ENCODE measurements around the gene PAIP1. TPM values are rescaled to one million over a fixed set of nuclear protein-coding genes. Genes with fewer than 3 reads are reported as not detected.

The PAIP1 gene
- total and polyA plus RNA-seq, 2 experiments from 2014 or later = 123 to 131 TPM

- Histone ChIP-seq H3K27ac (no peak overlapping the region), H2AFZ (no peak overlapping the region), H3K27me3 (no peaks in the 10 kb centered on the region), H3K9me2 (replicated peaks; ENCODE audit: insufficient read depth) (no peaks in the 10 kb centered on the region), H3K36me3 (replicated peaks; ENCODE audit: insufficient read depth, low read depth) (no peaks in the 10 kb centered on the region), H4K20me1 (ENCODE audit: insufficient read depth, poor library complexity, severe bottlenecking) (no peaks in the 10 kb centered on the region), H3K4me3 (no peak overlapping the region), H3K79me2 (no peaks in the 10 kb centered on the region), H3K4me2 (no peak overlapping the region), H3K9me3 (ENCODE audit: low read depth) (no peaks in the 10 kb centered on the region), H3K4me1 (ENCODE audit: insufficient read depth) (no peaks in the 10 kb centered on the region)
- TF ChIP-seq EZH2phosphoT487 (IDR thresholded peaks at IDR 0.05; ENCODE audit: low read depth, severe bottlenecking, unreplicated experiment) = no peak
- no peak for TF ChIP-seq CTCF (IDR thresholded peaks at IDR 0.05; ENCODE audit: poor library complexity)
- no peak for TF ChIP-seq EZH2 (IDR thresholded peaks at IDR 0.05; ENCODE audit: borderline replicate concordance)
- DNase-seq (ENCODE audit: low spot score) = no peak
- 95% methylated on average over 1 of the region's 1 CpG for WGBS (ENCODE audit: low lambda C conversion rate, missing lambda C conversion rate)
These were observed 65.6 kb downstream of the PAIP1 start for GRCh38 chr5:43491326-43491725.

GRCh38 chr5:43486353-43486752 lies 70.5 kb downstream of the PAIP1 start:
- Histone ChIP-seq H3K27ac (no peak overlapping the region), H3K4me3 (no peak overlapping the region), H3K9me3 (ENCODE audit: low read depth) (no peaks in the 10 kb centered on the region), H3K4me1 (ENCODE audit: insufficient read depth) (peaks cover 11% of the 10 kb centered on the region), H3K9me2 (replicated peaks; ENCODE audit: insufficient read depth) (no peaks in the 10 kb centered on the region), H4K20me1 (ENCODE audit: insufficient read depth, poor library complexity, severe bottlenecking) (no peaks in the 10 kb centered on the region), H3K4me2 (no peak overlapping the region), H3K36me3 (replicated peaks; ENCODE audit: insufficient read depth, low read depth) (no peaks in the 10 kb centered on the region), H2AFZ (no peak overlapping the region), H3K79me2 (peaks cover 11% of the 10 kb centered on the region), H3K27me3 (no peaks in the 10 kb centered on the region)
- TF ChIP-seq EZH2 (IDR thresholded peaks at IDR 0.05; ENCODE audit: borderline replicate concordance) (no peak), EZH2phosphoT487 (IDR thresholded peaks at IDR 0.05; ENCODE audit: low read depth, severe bottlenecking, unreplicated experiment) (no peak), CTCF (IDR thresholded peaks at IDR 0.05; ENCODE audit: poor library complexity) (no peak)
- WGBS (ENCODE audit: low lambda C conversion rate, missing lambda C conversion rate) = 90% methylated on average over 3 of the region's 3 CpGs
- DNase-seq (ENCODE audit: low spot score) = no peak

- WGBS (ENCODE audit: low lambda C conversion rate, missing lambda C conversion rate) = 97% methylated on average over 2 of the region's 2 CpGs
- H3K4me2 ChIP-seq = no peak overlapping the region
- H3K4me3 ChIP-seq = no peak overlapping the region
- H3K9me3 ChIP-seq (ENCODE audit: low read depth) = no peaks in the 10 kb centered on the region
- H3K9me2 ChIP-seq (replicated peaks; ENCODE audit: insufficient read depth) = no peaks in the 10 kb centered on the region
- H3K27ac ChIP-seq = peak overlapping the region; percentile 98
- peaks cover 11% of the 10 kb centered on the region for H3K79me2 ChIP-seq
- H4K20me1 ChIP-seq (ENCODE audit: insufficient read depth, poor library complexity, severe bottlenecking) = no peaks in the 10 kb centered on the region
- no peaks in the 10 kb centered on the region for H3K36me3 ChIP-seq (replicated peaks; ENCODE audit: insufficient read depth, low read depth)
- H2AFZ ChIP-seq = no peak overlapping the region
- peaks cover 11% of the 10 kb centered on the region for H3K4me1 ChIP-seq (ENCODE audit: insufficient read depth)
- TF ChIP-seq CTCF (IDR thresholded peaks at IDR 0.05; ENCODE audit: poor library complexity) (no peak), EZH2 (IDR thresholded peaks at IDR 0.05; ENCODE audit: borderline replicate concordance) (no peak), EZH2phosphoT487 (IDR thresholded peaks at IDR 0.05; ENCODE audit: low read depth, severe bottlenecking, unreplicated experiment) (no peak)
- DNase-seq (ENCODE audit: low spot score) = peak; percentile 5
- no peaks in the 10 kb centered on the region for H3K27me3 ChIP-seq
These were observed 71.5 kb downstream of the PAIP1 start for GRCh38 chr5:43485406-43485805.
